Keratinocyte (primary cell): ENCODE data around the gene CUEDC1. TPM values are rescaled to one million over a fixed set of nuclear protein-coding genes. Genes with fewer than 3 reads are reported as not detected.
A peak's percentile ranks its signal among the peaks of the same experiment; 100 is the strongest.

Source experiments
- DNase-seq: peaks from one replicate; pipeline ENCODE4 v3.0.0-alpha.2; 2011; ENCODE audit warnings: low read depth, missing footprints, low spot score
- FAIRE-seq: peaks from 2 replicates; lab custom pipeline; 2011; peaks lifted over from hg19 to GRCh38; lab: Jason Lieb, UNC
- H2AFZ ChIP-seq: 2 replicates; pipeline ENCODE4 v1.6.0; 2012; ENCODE audit warnings: low read length, control low read depth, inconsistent platforms; ENCODE audit not compliant: control insufficient read depth
- H3K27ac ChIP-seq: 2 replicates; pipeline ENCODE4 v1.5.1; 2011; ENCODE audit warnings: low read length; ENCODE audit not compliant: control insufficient read depth, insufficient read depth
- H3K27me3 ChIP-seq: 3 replicates; pipeline ENCODE4 v1.6.0; 2011; ENCODE audit warnings: low read length; ENCODE audit not compliant: control insufficient read depth, insufficient read depth; ENCODE audit errors: extremely low read depth
- H3K36me3 ChIP-seq, 2 experiments: 2 replicates in 1 of 2; 3 replicates in 1 of 2; pipeline ENCODE4 v1.5.1; 2011; ENCODE audit warnings: low read length in 2 of 2, mild to moderate bottlenecking in 1 of 2; ENCODE audit not compliant: control insufficient read depth in 2 of 2, insufficient read depth in 2 of 2; ENCODE audit errors: extremely low read depth in 1 of 2
- H3K4me1 ChIP-seq: 3 replicates; pipeline ENCODE4 v1.5.1; 2011; ENCODE audit warnings: low read length; ENCODE audit not compliant: control insufficient read depth, insufficient read depth; ENCODE audit errors: extremely low read depth
- H3K4me2 ChIP-seq: 3 replicates; pipeline ENCODE4 v1.6.0; 2011; ENCODE audit warnings: low read depth, low read length; ENCODE audit not compliant: control insufficient read depth, insufficient read depth; ENCODE audit errors: extremely low read depth
- H3K4me3 ChIP-seq, 3 experiments: fragments of 200-600 bp in 1 of 3; sonication (generic) in 1 of 3; 2 replicates in 2 of 3; 3 replicates in 1 of 3; pipeline ENCODE4 v1.5.1; 2011 to 2016; ENCODE audit warnings: low read length in 3 of 3, mild to moderate bottlenecking in 3 of 3, control low read depth in 2 of 3, inconsistent platforms in 1 of 3, low read depth in 1 of 3, mixed read lengths in 1 of 3, mixed run types in 1 of 3, moderate library complexity in 1 of 3; ENCODE audit not compliant: control insufficient read depth in 2 of 3, insufficient read depth in 2 of 3; ENCODE audit errors: extremely low read depth in 1 of 3
- H3K79me2 ChIP-seq: 2 replicates; pipeline ENCODE4 v1.6.0; 2012; ENCODE audit warnings: low read length; ENCODE audit not compliant: control insufficient read depth, insufficient read depth
- H3K9ac ChIP-seq: 3 replicates; pipeline ENCODE4 v1.6.0; 2011; ENCODE audit warnings: low read length; ENCODE audit not compliant: control insufficient read depth, insufficient read depth; ENCODE audit errors: extremely low read depth
- H3K9me1 ChIP-seq: 3 replicates; pipeline ENCODE4 v1.6.0; 2011; ENCODE audit warnings: low read length; ENCODE audit not compliant: control insufficient read depth, insufficient read depth; ENCODE audit errors: extremely low read depth
- H3K9me3 ChIP-seq: 2 replicates; pipeline ENCODE4 v1.5.1; 2012; ENCODE audit warnings: low read depth, low read length; ENCODE audit not compliant: control insufficient read depth
- H4K20me1 ChIP-seq: 3 replicates; pipeline ENCODE4 v1.6.0; 2011; ENCODE audit warnings: low read length; ENCODE audit not compliant: control insufficient read depth, insufficient read depth; ENCODE audit errors: extremely low read depth
- CTCF ChIP-seq, 3 experiments: IDR thresholded peaks in 1 of 3; conservative IDR thresholded peaks in 1 of 3; optimal IDR thresholded peaks in 1 of 3; 2 replicates in 2 of 3; 3 replicates in 1 of 3; pipeline versions ENCODE3 to v1.5.1; 2011; ENCODE audit warnings: low read length in 3 of 3, mild to moderate bottlenecking in 3 of 3, moderate library complexity in 2 of 3, control low read depth in 1 of 3, inconsistent platforms in 1 of 3; ENCODE audit not compliant: insufficient read depth in 2 of 3; ENCODE audit errors: extremely low read depth in 1 of 3
- EZH2 ChIP-seq: IDR thresholded peaks from one replicate; pipeline ENCODE4 v1.6.1; 2012; ENCODE audit warnings: inconsistent platforms, mild to moderate bottlenecking, low read length, moderate library complexity
- dilution Hi-C: fragments of 300-500 bp; cut with MboI; formaldehyde crosslinking; loops from one replicate; pipeline ENCODE4 v1.7.0; 2020; ENCODE audit warnings: low sequenced_read_pairs; ENCODE audit not compliant: extremely low pct_ligation_motif_present
- polyA plus RNA-seq, 5 experiments: library from polyadenylated mRNA; depleted of rRNA in 3 of 5; stranded (reverse) in 3 of 5; stranded (forward) in 1 of 5; unstranded in 1 of 5; fragments of >200 nt; gene quantifications; 1 replicate in 1 of 5; 2 replicates in 3 of 5; 3 replicates in 1 of 5; pipeline versions ENCODE4 v1.2.1 to v1.2.3, GENCODE V29; 2011 to 2012; ENCODE audit warnings: missing spikeins in 2 of 5, low read depth in 1 of 5, low replicate concordance in 1 of 5

Gene CUEDC1
- polyA plus RNA-seq, 1 donor (not counting 4 experiments of a cell fraction or from before 2014, with no cell fraction given) = 12.9 TPM

GRCh38 chr17:57927048-57927723 is 28.0 kb downstream of the CUEDC1 start:
- FAIRE-seq = peak; percentile 62
- no peaks in the 10 kb centered on the region for H3K79me2 ChIP-seq
- no peak overlapping the region for H2AFZ ChIP-seq
- no peaks in the 10 kb centered on the region for H3K9me3 ChIP-seq
- dilution Hi-C loops = no loop called here
- H3K4me3 ChIP-seq = no peak overlapping the region
- peaks cover 2% of the 10 kb centered on the region for H3K9me1 ChIP-seq
- peak overlapping the region; percentile 3 for H3K4me2 ChIP-seq
- peaks cover 0 to 2% of the 10 kb centered on the region in 2 experiments for H3K36me3 ChIP-seq
- no peak overlapping the region for H3K9ac ChIP-seq
- no peaks in the 10 kb centered on the region for H3K27me3 ChIP-seq
- H3K27ac ChIP-seq = no peak overlapping the region
- H3K4me1 ChIP-seq = peaks cover 15% of the 10 kb centered on the region
- TF ChIP-seq CTCF (optimal IDR thresholded peaks at IDR 0.05 in 1 of 3, IDR thresholded peaks at IDR 0.05 in 1 of 3, conservative IDR thresholded peaks at IDR 0.05 in 1 of 3; ENCODE audit: extremely low read depth in 1 of 3, insufficient read depth in 2 of 3, low read length in 3 of 3) (no peak), EZH2 (no peak)
- H4K20me1 ChIP-seq = no peaks in the 10 kb centered on the region
- DNase-seq = no peak

- Histone ChIP-seq H3K27ac (no peak overlapping the region), H3K4me2 (no peak overlapping the region), H3K9me3 (no peaks in the 10 kb centered on the region), H2AFZ (no peak overlapping the region), H3K36me3 (peaks cover 0 to 2% of the 10 kb centered on the region in 2 experiments), H3K79me2 (no peaks in the 10 kb centered on the region), H3K9me1 (no peaks in the 10 kb centered on the region), H3K9ac (no peak overlapping the region), H4K20me1 (no peaks in the 10 kb centered on the region), H3K4me3 (no peak overlapping the region), H3K27me3 (no peaks in the 10 kb centered on the region), H3K4me1 (peaks cover 11% of the 10 kb centered on the region)
- no peak for FAIRE-seq
- dilution Hi-C loops = no loop called here
- no peak for TF ChIP-seq CTCF (optimal IDR thresholded peaks at IDR 0.05 in 1 of 3, IDR thresholded peaks at IDR 0.05 in 1 of 3, conservative IDR thresholded peaks at IDR 0.05 in 1 of 3; ENCODE audit: extremely low read depth in 1 of 3, insufficient read depth in 2 of 3, low read length in 3 of 3)
- no peak for TF ChIP-seq EZH2
- no peak for DNase-seq
Measured at GRCh38 chr17:57926723-57927047, 28.5 kb downstream of the CUEDC1 start.
